GM21367 (cell line): ENCODE results near the gene CTDSP2.
"Not testable (repeated sequence)": the region's sequence is repeated elsewhere in the genome, so short reads cannot be mapped to it uniquely, and the experiment has no call there.

Experiments used
- ATAC-seq: cut with Tn5 transposase; IDR thresholded peaks from one replicate; pipeline ENCODE4 v1.9.1; 2021; ENCODE audit not compliant: unreplicated experiment

Gene CTDSP2

DNA sequence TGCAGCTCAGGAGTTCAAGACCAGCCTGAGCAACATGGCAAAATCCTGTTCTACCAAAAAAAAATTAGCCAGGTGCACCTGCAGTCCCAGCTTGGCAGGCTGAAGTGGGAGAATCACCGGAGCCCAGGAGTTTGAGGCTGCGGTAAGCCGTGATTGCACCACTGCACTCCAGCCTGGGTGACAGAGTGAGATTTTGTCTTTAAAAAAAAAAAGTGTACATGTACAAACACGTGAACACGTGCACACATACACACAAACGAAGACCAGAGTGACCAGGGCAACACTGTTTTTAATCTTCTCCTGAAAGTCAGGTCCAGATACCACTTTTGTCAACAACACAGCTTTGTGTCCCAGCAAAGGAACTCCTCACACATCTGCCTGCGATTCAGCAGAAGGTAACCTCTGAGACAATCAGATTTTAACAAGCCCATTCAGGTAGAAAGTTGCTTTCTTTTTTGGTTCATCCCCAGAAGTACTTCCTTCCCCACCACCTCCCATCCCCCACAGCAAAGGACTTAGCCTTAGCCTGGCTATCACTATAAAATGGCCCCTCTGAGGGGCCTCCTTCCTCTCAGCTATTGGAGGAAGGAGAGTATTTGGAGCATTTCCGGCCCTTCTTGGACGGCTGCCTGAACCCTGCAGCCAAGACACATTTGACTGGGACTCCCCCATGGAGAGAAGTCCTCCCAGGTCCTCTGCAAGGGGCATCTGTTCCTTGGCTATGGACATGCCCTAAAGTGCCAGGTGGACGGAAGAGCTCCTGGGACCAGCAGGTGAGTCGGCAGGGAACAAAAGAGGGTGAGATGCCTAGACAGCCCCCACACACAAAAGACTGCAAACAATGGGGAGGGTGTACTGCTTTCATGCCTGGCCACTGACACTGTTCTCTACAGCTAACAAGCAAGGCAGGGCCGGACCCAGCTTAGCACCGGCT is 9.8 kb downstream of the CTDSP2 start:
- ATAC-seq: peak; percentile 40

GRCh38 chr12:57835366-57836288 is 10.9 kb downstream of the CTDSP2 start:
- no peak for ATAC-seq

GRCh38 chr12:57834086-57834876 is 12.2 kb downstream of the CTDSP2 start:
- ATAC-seq: no peak

DNA sequence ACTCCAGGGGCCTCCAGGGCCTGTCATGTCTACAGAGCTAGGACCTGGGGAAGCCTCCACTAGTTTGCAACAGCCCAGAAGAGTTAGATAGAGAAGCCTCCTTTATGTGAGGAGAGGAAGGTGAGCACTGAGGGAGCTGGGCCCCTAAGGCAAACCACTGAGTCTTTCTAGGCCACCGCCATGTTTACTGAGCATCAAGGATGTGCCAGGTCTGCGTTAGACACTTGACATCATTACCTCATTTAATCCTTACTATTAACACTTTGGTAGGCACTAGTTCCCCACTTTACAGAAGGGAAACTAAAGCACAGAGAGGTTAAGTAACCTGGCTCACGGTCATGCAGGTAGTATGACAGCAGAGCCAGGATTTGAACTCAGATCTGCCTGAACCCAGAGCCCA is 12.9 kb downstream of the CTDSP2 start:
- ATAC-seq: no peak

DNA sequence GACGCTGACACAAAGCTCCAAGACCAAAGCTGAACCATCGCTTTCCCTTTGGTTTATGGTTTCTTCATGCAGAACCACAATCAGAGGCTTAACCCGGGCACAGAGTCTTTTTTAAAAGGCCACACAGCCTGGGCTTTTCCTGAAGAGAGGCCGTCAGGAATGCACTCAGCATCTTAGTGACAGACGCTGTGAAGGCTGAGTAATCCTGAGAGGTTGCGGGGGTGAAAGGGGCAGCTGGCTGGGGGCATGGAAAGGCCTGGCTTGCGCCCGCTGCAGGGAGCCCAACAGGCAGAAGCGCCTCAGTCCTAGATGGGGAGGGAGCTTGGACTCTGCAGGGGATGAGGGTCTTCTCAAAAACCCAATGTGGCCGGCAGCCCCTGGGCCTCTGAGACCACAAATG is 13.6 kb downstream of the CTDSP2 start:
- ATAC-seq: no peak

GRCh38 chr12:57830393-57830792 is 16.1 kb downstream of the CTDSP2 start:
- no peak for ATAC-seq

GRCh38 chr12:57829025-57829777 is 17.3 kb downstream of the CTDSP2 start:
- no peak for ATAC-seq

GRCh38 chr12:57826966-57827365 is 19.6 kb downstream of the CTDSP2 start:
- no peak for ATAC-seq

- no peak for ATAC-seq
These were observed 20.1 kb downstream of the CTDSP2 start for GRCh38 chr12:57826400-57826799.

DNA sequence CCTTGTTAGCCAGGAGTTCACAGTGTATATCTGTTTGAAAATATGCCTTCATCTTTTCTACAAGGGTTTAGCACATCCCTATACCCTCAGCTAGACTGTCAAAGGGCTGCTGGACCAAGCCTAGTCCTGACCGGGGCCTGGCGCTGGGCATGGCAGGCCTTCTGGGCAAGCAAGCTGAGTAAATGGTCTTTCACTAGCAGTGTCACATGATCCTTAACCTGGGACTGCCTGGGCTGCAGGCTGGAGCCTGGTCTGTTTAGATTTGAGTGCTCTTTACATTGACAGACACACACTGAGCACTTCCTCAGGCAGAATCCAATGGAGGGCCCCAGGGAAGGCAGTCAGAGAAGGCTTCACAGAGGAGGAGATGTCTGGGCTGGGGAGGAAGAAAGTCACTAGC is 21.1 kb downstream of the CTDSP2 start:
- no peak for ATAC-seq

GRCh38 chr12:57823908-57824640 is 22.5 kb downstream of the CTDSP2 start:
- ATAC-seq: no peak

GRCh38 chr12:57823131-57823907 is 23.2 kb downstream of the CTDSP2 start:
- no peak for ATAC-seq

- ATAC-seq: no peak
These were observed 24.0 kb downstream of the CTDSP2 start for GRCh38 chr12:57822392-57823130.

GRCh38 chr12:57821474-57822214 is 24.9 kb downstream of the CTDSP2 start:
- no peak for ATAC-seq

DNA sequence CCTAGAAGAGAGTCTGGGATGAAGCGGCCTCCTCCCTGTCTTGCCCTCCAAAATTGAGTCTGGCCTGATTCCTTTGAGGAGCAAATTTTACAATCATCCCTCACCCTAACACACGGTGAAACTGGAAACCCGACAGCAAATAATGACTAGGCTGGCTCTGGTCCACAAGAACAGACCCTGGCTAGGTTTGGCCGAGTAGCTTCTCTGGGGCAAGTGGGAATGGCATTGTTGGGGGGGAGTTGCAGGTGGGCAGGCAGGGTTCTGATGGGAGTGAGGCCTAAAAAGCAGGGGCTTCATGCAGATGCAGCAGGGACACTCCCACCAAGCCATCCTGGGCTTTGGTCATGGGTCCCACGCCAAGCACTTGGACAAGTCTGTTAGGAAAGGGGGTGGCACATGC is 25.5 kb downstream of the CTDSP2 start:
- not testable (repeated sequence) for ATAC-seq

DNA sequence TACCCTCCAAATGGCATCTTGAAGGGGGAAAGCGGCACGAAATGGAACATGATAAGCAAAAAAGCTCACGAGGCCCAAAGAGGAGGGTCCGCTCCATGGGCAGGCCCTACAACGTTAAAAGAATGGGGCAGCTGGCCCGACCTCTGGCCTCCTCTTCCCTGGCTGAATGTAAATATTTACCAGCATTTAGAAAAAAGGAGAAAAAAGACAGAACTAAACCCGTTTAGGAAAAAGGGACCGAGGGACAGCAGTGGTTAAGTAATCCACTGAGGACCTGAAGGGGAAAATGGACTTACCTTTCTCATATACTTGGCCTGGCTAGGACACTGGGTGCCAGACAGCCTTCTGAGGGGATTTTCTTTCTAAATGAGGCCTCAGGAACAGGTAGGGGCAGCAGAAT is 26.4 kb downstream of the CTDSP2 start:
- not testable (repeated sequence) for ATAC-seq

GRCh38 chr12:57817990-57818331 is 28.6 kb downstream of the CTDSP2 start:
- not testable (repeated sequence) for ATAC-seq
